Right renal pelvis (tissue), 4 donors: ENCODE results near the gene RBBP8. TPM values are rescaled to one million over a fixed set of nuclear protein-coding genes. Genes with fewer than 3 reads are reported as not detected.

Experiments
- DNase-seq, 4 donors: peaks; one replicate each; pipeline ENCODE4 v3.0.0-alpha.2; 2013; ENCODE audit warnings: low read depth in 4 of 4, low spot score in 3 of 4, missing footprints in 1 of 4
- polyA plus RNA-seq, 4 donors: library from polyadenylated mRNA; unstranded; fragments of 120-200 nt; gene quantifications; one replicate each; pipeline ENCODE4 v1.2.1, GENCODE V29; 2013; ENCODE audit not compliant: insufficient read length in 4 of 4

The RBBP8 gene
- polyA plus RNA-seq, 4 donors, result 51.2 to 60.1 (median 57.1) TPM

DNA sequence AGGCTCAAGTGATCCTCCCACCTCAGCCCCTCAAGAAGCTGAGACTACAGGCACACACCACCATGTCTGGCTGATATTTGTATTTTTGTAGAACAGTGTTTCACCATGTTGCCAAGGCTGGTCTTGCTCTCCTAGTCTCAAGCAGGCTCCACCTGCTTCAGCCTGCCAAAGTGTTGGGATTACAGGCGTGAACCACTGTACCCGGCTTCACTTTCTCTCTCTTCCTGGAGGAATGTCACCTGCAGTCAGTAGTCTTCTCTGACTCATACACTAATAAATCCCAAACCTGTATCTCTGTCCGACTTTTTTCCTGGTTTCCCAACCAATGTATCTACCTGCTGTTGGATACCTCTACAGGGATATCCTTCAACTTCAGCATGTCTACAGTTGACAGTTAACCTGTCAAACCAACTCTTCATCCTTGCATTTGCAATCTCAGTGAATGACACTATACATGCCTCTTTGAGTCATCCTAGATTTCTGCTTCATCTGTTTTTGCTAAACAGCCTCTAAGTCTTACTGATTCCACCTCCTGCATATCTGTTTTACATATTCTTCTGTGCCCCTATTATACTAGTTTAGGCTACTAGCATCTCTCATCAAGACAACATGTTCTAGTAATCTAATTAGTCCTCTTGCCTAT, 54.5 kb downstream of the RBBP8 start:
- no peak for DNase-seq

DNA sequence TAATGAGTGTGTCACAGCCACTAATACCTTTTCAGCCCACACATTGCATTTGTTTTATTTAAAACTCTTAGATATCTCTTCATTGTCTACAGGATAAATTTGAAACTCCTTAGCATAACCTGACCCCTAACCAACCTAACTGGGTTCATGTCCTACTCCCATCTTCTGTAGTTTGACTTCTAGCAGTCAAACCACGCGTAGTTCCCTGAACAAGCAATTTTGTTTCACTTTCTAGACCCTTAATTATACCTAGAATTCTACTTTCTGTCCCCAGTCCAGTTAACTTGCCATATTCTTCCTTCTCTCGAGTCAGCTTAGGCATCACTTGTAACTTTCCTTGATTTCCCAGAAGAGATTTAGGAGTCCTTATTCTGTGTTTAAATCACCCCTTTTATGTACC, 55.1 kb downstream of the RBBP8 start:
- DNase-seq, result no peak

DNA sequence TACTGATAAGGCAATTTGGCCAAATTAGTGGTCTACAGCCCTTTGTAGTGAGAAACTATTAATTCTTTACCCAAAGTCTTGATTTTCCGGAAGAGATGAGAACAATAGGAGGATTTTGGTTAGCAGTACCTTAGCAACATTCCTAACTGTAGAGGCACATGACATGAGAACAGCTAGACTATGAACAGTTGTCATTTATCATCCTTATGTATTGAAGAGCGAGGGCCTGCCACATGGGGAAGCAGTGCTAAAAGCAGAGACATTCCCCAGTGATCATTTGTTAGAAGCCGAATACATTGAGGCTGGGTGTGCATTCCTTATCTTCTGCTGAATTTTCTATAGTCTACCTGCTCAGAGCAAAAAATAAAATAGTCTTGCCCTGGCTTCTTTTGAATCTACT, 65.2 kb downstream of the RBBP8 start:
- no peak for DNase-seq

DNA sequence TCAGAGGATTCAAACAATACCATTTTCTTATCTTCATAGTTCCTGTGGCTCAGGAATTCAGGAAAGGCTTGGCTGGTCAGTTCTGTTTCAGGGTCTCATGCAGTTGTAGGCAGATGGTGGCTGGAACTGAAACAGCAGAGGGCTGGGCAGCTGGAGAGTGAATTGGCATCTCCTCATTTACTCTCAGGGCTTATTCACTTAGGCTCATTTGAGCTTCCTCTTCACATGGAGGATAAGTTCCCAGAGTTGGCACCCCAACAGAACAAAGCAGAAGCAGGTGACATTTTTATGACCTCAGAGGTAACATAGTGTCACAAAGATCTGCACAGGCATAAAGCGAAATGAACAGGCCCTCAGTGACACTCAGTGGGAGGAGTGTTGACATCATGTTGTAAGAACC, 66.1 kb downstream of the RBBP8 start:
- DNase-seq, result no peak

DNA sequence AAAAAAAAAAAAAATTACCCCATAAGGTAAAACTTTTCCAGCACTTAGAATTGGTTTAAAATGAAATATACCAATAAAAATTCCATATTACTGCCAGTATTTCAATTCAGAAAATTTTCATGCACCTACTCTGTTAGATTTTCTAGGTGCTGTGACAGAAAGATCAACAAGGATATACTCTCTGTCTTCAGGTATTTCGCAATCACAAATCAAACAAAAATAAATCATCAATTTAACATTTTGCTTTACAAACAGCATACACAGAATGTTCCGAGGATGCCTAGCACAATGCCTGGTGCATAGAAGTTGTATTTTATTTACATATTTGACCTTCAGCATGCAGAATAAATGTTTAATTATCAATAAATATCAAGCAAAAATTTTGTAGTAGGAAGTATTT, 66.5 kb downstream of the RBBP8 start:
- DNase-seq, result no peak

DNA sequence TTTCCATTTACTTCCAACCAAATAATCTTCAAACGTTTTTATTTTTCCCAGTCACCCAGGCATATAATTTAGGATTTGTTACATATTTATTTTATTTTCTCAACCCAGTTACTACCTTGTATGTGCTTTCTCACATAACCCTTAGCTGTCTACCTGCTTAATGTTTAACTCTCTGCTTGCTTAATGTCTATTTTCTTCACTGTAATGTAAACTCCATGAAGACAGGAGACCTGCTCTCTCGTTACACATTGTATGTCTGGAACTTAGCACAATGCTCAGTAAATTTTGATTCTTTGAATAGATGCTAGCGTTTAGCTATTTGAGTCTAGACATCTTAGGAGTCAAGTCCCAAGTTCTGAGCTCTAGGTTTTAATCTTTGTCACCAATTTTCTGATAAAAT, 70.2 kb downstream of the RBBP8 start:
- DNase-seq, result no peak

DNA sequence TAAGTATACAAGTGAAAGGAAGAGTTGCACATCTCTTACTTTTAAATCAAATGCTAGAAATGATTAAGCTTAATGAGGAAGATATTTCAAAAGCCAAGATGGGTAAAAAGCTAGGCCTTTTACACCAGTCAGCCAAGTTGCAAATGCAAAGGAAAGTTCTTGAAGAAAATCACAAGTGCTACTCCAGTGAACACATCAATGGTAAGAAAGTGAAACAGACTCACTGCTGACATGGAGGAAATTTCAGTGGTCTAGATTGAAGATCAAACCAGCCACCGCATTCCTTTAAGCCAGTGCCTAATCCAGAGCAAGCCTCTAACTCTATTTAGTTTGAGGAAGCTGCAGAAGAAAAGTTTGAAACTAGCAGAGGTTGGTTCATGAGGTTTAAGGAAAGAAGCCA, 79.1 kb downstream of the RBBP8 start:
- DNase-seq, result no peak

DNA sequence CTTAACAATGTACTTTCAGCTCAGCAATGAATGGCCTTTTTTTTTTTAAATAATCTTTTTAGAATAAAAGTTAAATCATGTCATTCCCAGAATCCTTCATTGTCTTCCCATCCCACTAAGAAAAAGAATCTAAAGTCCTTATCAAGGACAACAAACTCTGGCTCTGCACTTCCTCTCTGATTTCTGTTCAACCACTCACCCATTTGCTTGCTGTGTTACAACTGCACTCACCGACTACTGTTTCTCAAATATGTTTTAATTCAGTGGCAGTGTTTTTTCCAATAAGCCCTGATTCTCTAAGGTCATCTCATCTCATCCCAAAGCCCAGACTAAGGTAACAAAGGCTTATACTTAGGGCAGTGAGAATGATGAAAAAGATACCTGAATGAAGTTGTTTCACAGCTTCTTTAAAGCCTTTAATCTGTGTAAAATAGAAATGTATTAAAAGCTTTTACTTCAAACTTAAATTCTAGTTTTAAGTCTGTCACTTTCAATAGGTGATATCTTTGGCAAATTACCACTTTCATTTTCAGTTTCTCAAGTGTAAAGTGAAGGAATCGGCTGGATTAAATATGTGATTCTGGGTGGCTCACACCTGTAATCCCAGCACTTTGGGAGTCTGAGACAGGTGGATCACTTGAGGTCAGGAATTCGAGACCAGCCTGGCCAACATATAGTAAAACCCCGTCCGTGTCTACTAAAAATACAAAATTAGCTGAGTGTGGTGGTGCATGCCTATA, 87.6 kb downstream of the RBBP8 start:
- no peak for DNase-seq

DNA sequence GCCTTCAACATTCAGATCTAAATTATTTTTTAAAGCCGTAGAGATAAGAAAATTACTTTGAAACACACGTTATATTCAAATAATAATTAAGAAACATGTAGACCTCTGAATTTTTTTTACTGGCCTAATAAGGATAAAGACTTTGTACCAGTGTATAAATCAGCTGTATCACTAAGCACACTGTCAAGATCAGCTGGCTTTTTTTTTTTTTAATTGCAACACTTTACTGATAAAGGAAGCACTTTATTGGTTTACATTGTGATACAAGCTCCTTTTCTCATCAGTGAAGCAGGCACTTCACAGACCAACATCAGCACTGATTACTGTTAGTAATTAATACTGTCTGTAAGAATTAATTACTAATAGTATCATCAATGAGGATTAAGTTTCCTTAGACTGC, 88.5 kb downstream of the RBBP8 start:
- DNase-seq, result no peak

DNA sequence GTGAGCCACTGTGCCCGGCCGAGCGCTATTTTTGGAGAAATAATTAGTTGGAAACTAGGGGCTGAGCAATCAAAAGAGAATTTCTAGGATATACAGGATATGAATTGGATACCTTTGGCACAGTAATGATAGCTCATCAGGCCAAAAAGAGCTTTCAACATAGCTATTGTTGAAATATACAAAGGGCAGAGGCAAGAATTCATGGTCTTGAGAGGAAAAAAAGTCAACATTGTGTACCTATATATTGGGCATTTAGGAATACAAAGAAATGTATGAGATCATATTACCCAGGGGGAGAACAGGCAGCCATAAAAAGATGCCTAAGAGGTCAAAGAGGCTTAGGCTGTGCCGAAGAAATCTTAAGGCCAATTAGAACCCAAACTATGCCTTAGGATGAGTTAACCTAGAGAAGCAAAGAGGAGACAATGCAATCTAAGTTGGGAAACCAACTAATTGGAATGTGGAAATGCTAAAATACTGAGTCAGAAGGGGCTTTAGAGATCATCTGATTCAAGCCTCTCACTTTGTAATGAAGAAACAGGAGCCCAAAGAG, 99.0 kb downstream of the RBBP8 start:
- no peak for DNase-seq

DNA sequence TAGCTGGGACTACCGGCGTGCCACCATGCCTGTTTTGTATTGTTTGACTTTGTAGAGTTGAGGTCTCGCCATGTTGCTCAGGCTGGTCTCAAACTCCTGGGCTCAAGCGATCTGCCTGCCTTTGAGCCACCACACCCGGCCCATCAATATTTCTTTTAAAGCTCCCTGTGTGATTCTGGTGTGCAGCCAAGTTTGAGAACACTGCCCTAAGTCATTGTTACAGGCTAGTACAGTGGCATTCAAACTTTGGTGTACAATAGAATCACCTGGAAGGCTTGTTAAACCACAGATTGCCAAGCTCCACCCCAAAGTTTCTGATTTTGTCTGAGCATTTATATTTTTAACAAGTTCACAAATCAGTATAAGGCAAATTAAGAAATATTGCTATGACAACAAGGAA, 99.9 kb downstream of the RBBP8 start:
- DNase-seq, result no peak

DNA sequence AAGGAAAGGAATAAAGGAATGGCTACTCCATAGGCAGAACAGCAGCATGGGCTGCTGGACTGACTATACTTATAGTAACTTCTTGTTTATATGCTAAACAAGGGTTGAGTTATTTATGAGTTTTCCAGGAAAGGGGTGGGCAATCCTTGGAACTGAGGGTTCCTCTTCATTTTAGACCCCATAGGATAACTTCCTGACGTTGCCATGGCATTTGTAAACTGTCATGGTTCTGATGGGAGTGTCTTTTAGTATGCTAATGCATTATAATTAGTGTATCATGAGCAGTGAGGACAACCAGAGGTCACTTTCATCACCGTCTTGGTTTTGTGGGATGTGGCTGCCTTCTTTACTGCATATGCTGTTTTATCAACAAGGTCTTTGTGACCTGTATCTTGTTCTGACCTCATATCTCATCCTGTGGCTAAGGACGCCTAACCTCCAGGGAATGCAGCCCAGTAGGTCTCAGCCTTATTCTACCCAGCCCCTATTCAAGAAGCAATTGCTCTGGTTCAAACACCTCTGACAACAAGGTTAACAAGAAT, 103.6 kb downstream of the RBBP8 start:
- DNase-seq, result no peak

DNA sequence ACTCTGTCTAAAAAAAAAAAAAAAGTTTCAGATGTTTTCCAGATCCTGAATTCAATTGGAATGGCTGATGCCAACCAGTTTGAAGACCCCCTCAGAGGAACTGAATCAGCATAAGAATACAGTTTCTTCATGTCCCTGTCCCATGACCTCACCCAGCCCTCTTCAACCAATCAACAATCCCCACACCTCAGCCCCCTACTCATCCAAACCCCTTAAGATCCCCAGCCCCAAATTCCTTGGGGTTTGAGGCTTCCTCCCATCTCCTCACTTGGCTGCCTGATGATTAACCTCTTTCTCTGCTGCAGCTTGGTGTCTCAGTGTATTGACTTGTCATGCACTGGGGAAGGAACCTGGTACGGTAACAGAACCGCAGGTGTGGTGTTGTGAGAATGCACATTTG, 104.5 kb downstream of the RBBP8 start:
- DNase-seq, result no peak

DNA sequence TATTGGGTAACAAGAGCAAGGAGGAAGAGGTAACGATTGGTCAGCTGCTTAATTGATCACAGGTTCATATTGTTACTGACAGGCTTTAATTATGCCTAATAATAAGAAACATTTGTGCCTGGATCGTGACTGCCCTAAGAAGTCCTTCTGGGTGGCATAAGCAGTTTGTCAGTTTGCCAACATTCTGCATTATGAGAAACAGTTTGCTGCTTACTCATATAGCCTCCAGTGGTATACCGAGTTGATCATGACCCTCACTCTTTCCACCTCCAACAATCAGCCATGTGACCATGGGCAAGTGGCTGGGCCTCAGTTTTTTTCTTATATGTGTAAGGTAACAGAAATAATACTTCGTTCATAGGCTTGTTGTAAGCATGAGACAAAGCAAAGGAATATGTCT, 105.6 kb downstream of the RBBP8 start:
- no peak for DNase-seq

DNA sequence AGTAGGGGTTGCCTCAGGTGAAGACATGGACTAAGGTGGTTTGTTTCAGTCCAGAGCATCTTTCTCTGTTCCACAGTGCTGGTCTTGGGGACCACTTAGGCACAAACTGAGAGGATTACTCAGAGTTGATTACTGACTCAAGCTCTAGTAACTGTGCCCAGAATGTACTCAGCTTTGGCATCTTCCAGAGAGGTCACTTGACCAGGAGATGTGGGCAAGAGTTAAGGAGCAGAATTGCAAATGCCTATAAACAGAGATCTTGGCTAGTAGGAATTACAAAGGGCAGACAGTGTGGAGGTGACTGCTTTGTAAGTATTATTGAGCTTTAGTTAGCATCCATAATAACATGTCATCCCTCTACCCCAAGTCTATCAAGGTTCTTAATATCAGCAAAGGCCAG, 109.0 kb downstream of the RBBP8 start:
- no peak for DNase-seq

DNA sequence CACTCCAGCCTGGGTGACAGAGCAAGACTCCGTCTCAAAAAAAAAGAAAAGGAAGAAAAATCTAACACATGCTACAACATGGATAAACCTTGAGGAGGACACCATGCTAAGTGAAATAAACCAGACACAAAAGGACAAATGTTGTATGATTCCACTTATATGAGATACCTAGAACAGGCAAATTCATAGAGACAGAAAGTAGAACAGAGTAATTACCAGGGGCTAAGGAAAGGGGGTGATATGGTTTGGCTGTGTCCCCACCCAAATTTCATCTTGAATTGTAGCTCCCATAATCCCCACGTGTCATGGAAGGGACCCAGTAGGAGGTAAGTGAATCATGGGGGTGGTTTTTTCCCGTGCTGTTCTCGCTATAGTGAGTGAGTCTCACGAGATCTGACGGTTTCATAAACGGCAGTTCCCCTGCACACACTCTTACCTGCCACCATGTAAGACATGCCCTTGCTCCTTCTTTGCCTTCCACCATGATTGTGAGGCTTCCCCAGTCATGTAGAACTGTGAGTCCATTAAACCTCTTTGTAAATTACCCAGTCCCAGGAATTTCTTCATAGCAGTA, 110.8 kb downstream of the RBBP8 start:
- DNase-seq, result no peak

DNA sequence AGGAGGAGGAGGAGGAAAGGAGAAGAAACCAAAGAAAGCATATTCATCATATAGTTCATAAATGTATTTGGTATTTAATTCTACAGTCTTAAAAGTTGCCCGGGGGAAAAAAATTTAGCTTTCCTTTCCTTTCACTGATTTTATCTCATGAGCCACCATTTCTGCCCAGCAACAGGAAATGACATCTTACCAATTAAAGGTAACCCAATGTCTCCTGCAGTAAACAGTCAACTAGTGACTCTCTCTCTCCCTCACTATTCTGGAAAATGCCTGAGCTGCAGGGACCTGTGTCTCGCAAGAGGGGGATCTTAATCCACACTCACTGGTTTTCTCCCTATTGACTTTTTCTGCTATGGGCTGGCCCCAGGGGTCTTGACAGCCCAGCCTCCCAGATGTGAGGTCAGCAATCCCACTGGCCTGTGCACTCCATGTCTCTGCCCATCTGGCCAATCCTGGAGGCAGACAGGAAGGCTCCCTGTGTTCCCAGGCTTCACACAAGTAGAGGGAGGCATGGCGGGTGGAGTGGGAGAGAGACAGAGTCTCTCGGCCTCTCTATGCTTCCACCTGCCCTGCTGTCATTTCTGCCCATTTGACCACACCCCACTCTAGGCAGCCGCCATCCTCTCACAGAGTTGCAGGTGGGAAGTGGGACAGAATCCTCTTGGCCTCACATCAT, 116.7 kb downstream of the RBBP8 start:
- DNase-seq, result no peak

DNA sequence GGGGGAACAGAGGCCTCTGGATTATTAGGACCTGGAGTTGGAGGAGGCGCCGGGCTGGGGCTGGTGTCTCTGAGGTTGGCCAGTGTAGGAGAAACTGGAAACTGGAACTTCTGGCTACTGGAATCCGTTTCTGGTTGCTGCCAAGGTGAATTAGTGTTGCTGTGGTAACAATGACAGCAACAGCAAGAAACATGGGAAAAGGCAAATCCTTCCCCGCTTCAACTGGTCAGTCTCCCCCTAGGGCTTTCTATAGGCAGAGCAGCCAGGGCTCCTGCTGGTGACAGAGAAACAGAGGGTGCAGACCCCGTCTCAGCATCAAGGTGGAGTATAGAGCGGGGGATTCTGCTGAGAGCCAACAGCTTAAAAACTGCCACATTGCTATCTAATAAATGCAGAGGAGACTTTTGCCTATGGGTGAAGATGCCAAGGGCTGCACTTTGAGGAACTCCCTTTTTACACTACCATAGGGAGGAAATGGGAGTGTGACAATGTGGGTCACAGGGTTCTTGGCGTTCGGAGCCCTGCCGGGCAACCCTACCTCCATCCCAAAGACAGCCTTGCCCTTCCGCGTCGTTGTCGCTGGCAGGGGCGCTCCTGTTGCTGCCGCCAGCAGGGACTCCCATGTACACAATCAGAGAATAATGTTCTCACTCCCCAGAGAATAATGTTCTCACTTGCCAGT, 120.8 kb downstream of the RBBP8 start:
- DNase-seq, result peak in 1 of 4 donors; percentile 39

DNA sequence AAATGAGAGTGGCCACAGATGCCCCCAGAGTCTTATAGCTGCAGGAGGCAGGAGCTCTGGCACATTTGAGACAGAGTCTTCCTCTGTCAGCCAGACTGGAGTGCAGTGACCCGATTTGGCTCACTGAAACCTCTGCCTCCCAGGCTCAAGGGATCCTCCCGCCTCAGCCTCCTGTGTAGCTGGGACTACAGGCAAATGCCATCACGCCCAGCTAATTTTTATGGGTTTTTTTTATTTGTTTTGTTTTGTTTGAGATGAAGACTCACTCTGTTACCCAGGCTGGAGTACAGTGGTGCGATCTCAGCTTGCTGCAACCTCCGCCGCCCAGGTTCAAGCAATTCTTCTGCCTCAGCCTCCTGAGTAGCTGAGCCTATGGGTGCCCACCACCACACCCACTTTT, 121.4 kb downstream of the RBBP8 start:
- no peak for DNase-seq

DNA sequence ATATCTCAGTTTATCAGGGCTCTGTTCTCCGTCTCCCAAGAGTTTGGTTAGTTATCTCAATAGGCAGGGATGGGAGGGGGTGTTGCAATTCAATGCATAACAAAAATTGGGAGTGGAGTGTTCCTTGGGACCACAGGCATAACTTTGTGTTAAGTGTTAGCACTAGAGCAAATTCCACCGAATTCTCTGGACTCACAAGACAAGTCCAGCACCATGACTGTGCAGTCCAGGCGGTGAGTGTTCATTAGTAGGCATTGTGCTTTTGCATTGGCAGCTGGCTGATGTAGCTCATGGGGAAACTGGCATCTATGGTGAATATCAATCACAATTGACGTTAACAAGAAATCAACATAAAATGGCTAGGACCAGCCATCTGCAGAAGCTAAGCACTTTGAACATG, 123.2 kb downstream of the RBBP8 start:
- no peak for DNase-seq

DNA sequence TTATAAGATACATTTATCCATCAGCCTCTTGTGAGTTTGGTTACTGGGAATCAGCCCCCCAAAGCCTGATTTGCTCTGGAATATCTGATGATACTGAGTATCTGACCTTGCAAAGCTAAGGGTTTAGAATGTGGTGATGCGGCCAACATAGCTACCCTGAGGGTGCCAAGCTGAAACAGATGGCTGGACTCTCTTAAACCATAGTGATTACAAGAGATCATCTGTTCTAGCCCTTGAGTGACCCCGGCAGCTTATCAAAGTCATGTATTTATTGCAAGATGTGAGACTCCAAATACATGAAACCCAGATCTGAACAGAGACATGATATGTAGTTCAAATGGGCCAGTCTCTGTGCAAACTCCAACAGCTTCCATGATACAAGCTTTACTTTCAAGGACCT, 124.0 kb downstream of the RBBP8 start:
- no peak for DNase-seq
